ENCODE data around the gene ATP8B4.

The ATP8B4 gene

GRCh38 chr15:49830391-49830790 lies 288.6 kb downstream of the ATP8B4 start:
- no peak overlapping the region for H2AFZ ChIP-seq (ENCODE audit: low read depth, low read length)
- no peaks in the 10 kb centered on the region for H3K9me3 ChIP-seq (ENCODE audit: insufficient read depth, low read length, severe bottlenecking)
- TF ChIP-seq CTCF (IDR thresholded peaks at IDR 0.05; ENCODE audit: borderline replicate concordance, extremely low read depth, low read length, poor library complexity, severe bottlenecking) (no peak), EZH2 (IDR thresholded peaks at IDR 0.05; ENCODE audit: borderline replicate concordance, low read depth, low read length, severe bottlenecking) (no peak)
- no peaks in the 10 kb centered on the region for H3K36me3 ChIP-seq (ENCODE audit: insufficient read depth, low read length)
- H3K79me2 ChIP-seq (ENCODE audit: insufficient read depth, low read length) = no peaks in the 10 kb centered on the region
- no peaks in the 10 kb centered on the region for H4K20me1 ChIP-seq (ENCODE audit: insufficient read depth, low read length)
- no peak overlapping the region for H3K9ac ChIP-seq (ENCODE audit: low read depth, low read length)
- H3K4me2 ChIP-seq (ENCODE audit: insufficient read depth, low read length) = no peak overlapping the region
- no peak overlapping the region for H3K27ac ChIP-seq (ENCODE audit: low read length)
- DNase-seq (no peak), ATAC-seq (ENCODE audit: insufficient read depth, low read depth) (no peak)
- no peaks in the 10 kb centered on the region for H3K27me3 ChIP-seq (ENCODE audit: insufficient read depth, low read length, poor library complexity)
- no peaks in the 10 kb centered on the region for H3K4me1 ChIP-seq (ENCODE audit: insufficient read depth, low read length)
- no peak overlapping the region for H3K4me3 ChIP-seq (ENCODE audit: low read depth in 1 of 2, low read length in 2 of 2)

GRCh38 chr15:49827311-49827710 lies 291.7 kb downstream of the ATP8B4 start:
- H3K4me3 ChIP-seq (ENCODE audit: low read depth in 1 of 2, low read length in 2 of 2) = no peak overlapping the region
- no peak for TF ChIP-seq CTCF (IDR thresholded peaks at IDR 0.05; ENCODE audit: borderline replicate concordance, extremely low read depth, low read length, poor library complexity, severe bottlenecking)
- TF ChIP-seq EZH2 (IDR thresholded peaks at IDR 0.05; ENCODE audit: borderline replicate concordance, low read depth, low read length, severe bottlenecking) = no peak
- H4K20me1 ChIP-seq (ENCODE audit: insufficient read depth, low read length) = no peaks in the 10 kb centered on the region
- no peaks in the 10 kb centered on the region for H3K9me3 ChIP-seq (ENCODE audit: insufficient read depth, low read length, severe bottlenecking)
- H3K27me3 ChIP-seq (ENCODE audit: insufficient read depth, low read length, poor library complexity) = no peaks in the 10 kb centered on the region
- no peak overlapping the region for H2AFZ ChIP-seq (ENCODE audit: low read depth, low read length)
- no peaks in the 10 kb centered on the region for H3K79me2 ChIP-seq (ENCODE audit: insufficient read depth, low read length)
- no peak overlapping the region for H3K27ac ChIP-seq (ENCODE audit: low read length)
- no peak overlapping the region for H3K9ac ChIP-seq (ENCODE audit: low read depth, low read length)
- H3K36me3 ChIP-seq (ENCODE audit: insufficient read depth, low read length) = no peaks in the 10 kb centered on the region
- H3K4me2 ChIP-seq (ENCODE audit: insufficient read depth, low read length) = no peak overlapping the region
- DNase-seq (no peak), ATAC-seq (ENCODE audit: insufficient read depth, low read depth) (no peak)
- no peaks in the 10 kb centered on the region for H3K4me1 ChIP-seq (ENCODE audit: insufficient read depth, low read length)

- H3K4me2 ChIP-seq (ENCODE audit: insufficient read depth, low read length) = no peak overlapping the region
- no peaks in the 10 kb centered on the region for H3K36me3 ChIP-seq (ENCODE audit: insufficient read depth, low read length)
- H3K9me3 ChIP-seq (ENCODE audit: insufficient read depth, low read length, severe bottlenecking) = no peaks in the 10 kb centered on the region
- no peak overlapping the region for H3K9ac ChIP-seq (ENCODE audit: low read depth, low read length)
- H2AFZ ChIP-seq (ENCODE audit: low read depth, low read length) = no peak overlapping the region
- no peak for ATAC-seq (ENCODE audit: insufficient read depth, low read depth)
- TF ChIP-seq CTCF (IDR thresholded peaks at IDR 0.05; ENCODE audit: borderline replicate concordance, extremely low read depth, low read length, poor library complexity, severe bottlenecking) (no peak), EZH2 (IDR thresholded peaks at IDR 0.05; ENCODE audit: borderline replicate concordance, low read depth, low read length, severe bottlenecking) (no peak)
- H4K20me1 ChIP-seq (ENCODE audit: insufficient read depth, low read length) = no peaks in the 10 kb centered on the region
- no peaks in the 10 kb centered on the region for H3K4me1 ChIP-seq (ENCODE audit: insufficient read depth, low read length)
- no peaks in the 10 kb centered on the region for H3K79me2 ChIP-seq (ENCODE audit: insufficient read depth, low read length)
- DNase-seq = no peak
- no peak overlapping the region for H3K4me3 ChIP-seq (ENCODE audit: low read depth in 1 of 2, low read length in 2 of 2)
- no peaks in the 10 kb centered on the region for H3K27me3 ChIP-seq (ENCODE audit: insufficient read depth, low read length, poor library complexity)
- no peak overlapping the region for H3K27ac ChIP-seq (ENCODE audit: low read length)
Observed at GRCh38 chr15:49826640-49827234, 292.3 kb downstream of the ATP8B4 start.

- ATAC-seq (ENCODE audit: insufficient read depth, low read depth) = no peak
- TF ChIP-seq CTCF (IDR thresholded peaks at IDR 0.05; ENCODE audit: borderline replicate concordance, extremely low read depth, low read length, poor library complexity, severe bottlenecking) = no peak
- TF ChIP-seq EZH2 (IDR thresholded peaks at IDR 0.05; ENCODE audit: borderline replicate concordance, low read depth, low read length, severe bottlenecking) = no peak
- H3K27ac ChIP-seq (ENCODE audit: low read length) = no peak overlapping the region
- no peak for DNase-seq
- no peaks in the 10 kb centered on the region for H3K79me2 ChIP-seq (ENCODE audit: insufficient read depth, low read length)
- H3K36me3 ChIP-seq (ENCODE audit: insufficient read depth, low read length) = no peaks in the 10 kb centered on the region
- H3K4me2 ChIP-seq (ENCODE audit: insufficient read depth, low read length) = no peak overlapping the region
- H3K4me1 ChIP-seq (ENCODE audit: insufficient read depth, low read length) = no peaks in the 10 kb centered on the region
- no peaks in the 10 kb centered on the region for H4K20me1 ChIP-seq (ENCODE audit: insufficient read depth, low read length)
- H3K9ac ChIP-seq (ENCODE audit: low read depth, low read length) = no peak overlapping the region
- no peaks in the 10 kb centered on the region for H3K9me3 ChIP-seq (ENCODE audit: insufficient read depth, low read length, severe bottlenecking)
- H3K4me3 ChIP-seq (ENCODE audit: low read depth in 1 of 2, low read length in 2 of 2) = no peak overlapping the region
- H2AFZ ChIP-seq (ENCODE audit: low read depth, low read length) = no peak overlapping the region
- no peaks in the 10 kb centered on the region for H3K27me3 ChIP-seq (ENCODE audit: insufficient read depth, low read length, poor library complexity)
Observed at GRCh38 chr15:49824775-49825099, 294.3 kb downstream of the ATP8B4 start.

Data from DND-41 (cell line).